ENCODE measurements around the gene GPA33. TPM values are rescaled to one million over a fixed set of nuclear protein-coding genes. Genes with fewer than 3 reads are reported as not detected.

GPA33 gene
- polyA plus RNA-seq, 1 of the 3 experiments (the other 2 are of a cell fraction): not detected

- no peak for DNase-seq
- no peaks in the 10 kb centered on the region for H3F3A ChIP-seq (replicated peaks; ENCODE audit: insufficient read depth)
- 80% methylated on average over 3 of the region's 3 CpGs for WGBS (ENCODE audit: low lambda C conversion rate)
- no peaks in the 10 kb centered on the region for H3K4me1 ChIP-seq (ENCODE audit: control insufficient read depth in 1 of 2, insufficient read depth in 2 of 2, low read depth in 1 of 2, low read length in 1 of 2)
- no peak overlapping the region for H3K4me2 ChIP-seq
- ChIA-PET POLR2A (no interaction called here), CTCF (interaction anchor here (1.0 kb wide), 1 partner anchor 18 kb away, joined by 3 read pairs; no protein-coding TSS in a partner anchor)
- H3K27me3 ChIP-seq (ENCODE audit: insufficient read depth): no peaks in the 10 kb centered on the region
- H3K4me3 ChIP-seq (ENCODE audit: low read depth in 2 of 2, low read length in 1 of 2): no peak overlapping the region
- no peak overlapping the region for H2AFZ ChIP-seq (ENCODE audit: low read depth)
- no peaks in the 10 kb centered on the region for H3K9me2 ChIP-seq
- H3K79me2 ChIP-seq (ENCODE audit: insufficient read depth): no peaks in the 10 kb centered on the region
- TF ChIP-seq RCOR1 (IDR thresholded peaks at IDR 0.05; ENCODE audit: low read length) (no peak), YY1 (IDR thresholded peaks at IDR 0.05; ENCODE audit: low read depth) (no peak), FOXJ3 (CRISPR knock-in tag; IDR thresholded peaks at IDR 0.05) (no peak), MEF2A (IDR thresholded peaks at IDR 0.05; ENCODE audit: borderline replicate concordance, low read depth) (no peak), RAD21 (IDR thresholded peaks at IDR 0.05; ENCODE audit: low read length) (no peak), RFX5 (IDR thresholded peaks at IDR 0.05; ENCODE audit: low read length) (no peak), SMC3 (IDR thresholded peaks at IDR 0.05; ENCODE audit: low read depth, low read length) (no peak), FOSL2 (IDR thresholded peaks at IDR 0.05; ENCODE audit: borderline replicate concordance, low read depth) (no peak), SIN3A (IDR thresholded peaks at IDR 0.05; ENCODE audit: borderline replicate concordance, low read depth, low read length) (no peak), MXI1 (IDR thresholded peaks at IDR 0.05; ENCODE audit: low read depth, low read length) (no peak), FOXM1 (IDR thresholded peaks at IDR 0.05; ENCODE audit: low read depth) (no peak), MAX (IDR thresholded peaks at IDR 0.05; ENCODE audit: low read depth) (no peak), ZBTB33 (IDR thresholded peaks at IDR 0.05; ENCODE audit: borderline replicate concordance, low read depth) (no peak), ELF1 (IDR thresholded peaks at IDR 0.05) (no peak), EP300 (IDR thresholded peaks at IDR 0.05; ENCODE audit: borderline replicate concordance in 1 of 2, low read depth in 1 of 2, low read length in 1 of 2) (no peak)
- no peak overlapping the region for H3K9ac ChIP-seq
- H3K27ac ChIP-seq (ENCODE audit: low read depth in 2 of 2, low read length in 1 of 2): no peak overlapping the region
- H3K36me3 ChIP-seq (replicated peaks in 1 of 2; ENCODE audit: control insufficient read depth in 1 of 2, insufficient read depth in 2 of 2, low read length in 1 of 2): no peaks in the 10 kb centered on the region
- H4K20me1 ChIP-seq (ENCODE audit: insufficient read depth): no peaks in the 10 kb centered on the region
- no peaks in the 10 kb centered on the region for H3K9me3 ChIP-seq
These were observed 20.4 kb upstream of the GPA33 start for GRCh38 chr1:167110586-167110985.

DNA sequence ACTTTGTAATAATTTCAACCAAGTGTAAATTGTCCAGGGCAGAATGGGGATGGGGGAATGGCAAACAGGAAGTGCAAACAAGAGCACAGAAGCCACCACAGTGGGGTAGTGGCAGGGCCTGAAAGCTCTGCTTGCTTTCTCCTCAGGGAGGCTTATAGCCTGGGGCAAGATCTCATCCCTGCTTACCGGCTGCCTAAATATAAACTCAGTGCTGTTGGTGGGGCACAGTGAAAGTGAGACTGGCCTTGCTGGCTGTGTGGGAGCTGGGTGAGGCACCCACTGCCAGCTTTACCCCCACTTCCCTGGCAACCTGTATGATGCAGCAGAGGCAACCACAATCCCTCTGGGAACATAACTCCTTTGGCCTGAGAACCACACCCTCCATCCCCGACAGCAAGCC lies 18.9 kb upstream of the GPA33 start:
- H3K4me1 ChIP-seq (ENCODE audit: control insufficient read depth in 1 of 2, insufficient read depth in 2 of 2, low read depth in 1 of 2, low read length in 1 of 2): no peaks in the 10 kb centered on the region
- H3K36me3 ChIP-seq (replicated peaks in 1 of 2; ENCODE audit: control insufficient read depth in 1 of 2, insufficient read depth in 2 of 2, low read length in 1 of 2): no peaks in the 10 kb centered on the region
- H3K27me3 ChIP-seq (ENCODE audit: insufficient read depth): no peaks in the 10 kb centered on the region
- H3K4me3 ChIP-seq (ENCODE audit: low read depth in 2 of 2, low read length in 1 of 2): no peak overlapping the region
- H3K9me2 ChIP-seq: no peaks in the 10 kb centered on the region
- 15% methylated on average over 2 of the region's 2 CpGs for WGBS (ENCODE audit: low lambda C conversion rate)
- no peaks in the 10 kb centered on the region for H3F3A ChIP-seq (replicated peaks; ENCODE audit: insufficient read depth)
- CTCF ChIA-PET: interaction anchor here (1.5 kb wide), 1 partner anchor 42 kb away, joined by 3 read pairs; no protein-coding TSS in a partner anchor
- no peaks in the 10 kb centered on the region for H3K79me2 ChIP-seq (ENCODE audit: insufficient read depth)
- TF ChIP-seq MXI1 (IDR thresholded peaks at IDR 0.05; ENCODE audit: low read depth, low read length) (no peak), FOXJ3 (CRISPR knock-in tag; IDR thresholded peaks at IDR 0.05) (no peak), USF1 (IDR thresholded peaks at IDR 0.05; ENCODE audit: borderline replicate concordance, low read depth) (no peak), POLR2AphosphoS5 (IDR thresholded peaks at IDR 0.05; ENCODE audit: low read depth, low read length) (no peak), RCOR1 (IDR thresholded peaks at IDR 0.05; ENCODE audit: low read length) (no peak), MAX (IDR thresholded peaks at IDR 0.05; ENCODE audit: low read depth) (no peak), GATA2 (CRISPR knock-in tag; IDR thresholded peaks at IDR 0.05) (no peak), CHD2 (IDR thresholded peaks at IDR 0.05; ENCODE audit: low read length, partially characterized antibody) (no peak), EP300 (IDR thresholded peaks at IDR 0.05; ENCODE audit: borderline replicate concordance in 1 of 2, low read depth in 1 of 2, low read length in 1 of 2) (no peak), YY1 (IDR thresholded peaks at IDR 0.05; ENCODE audit: low read depth) (no peak), RFX5 (IDR thresholded peaks at IDR 0.05; ENCODE audit: low read length) (no peak), SMC3 (IDR thresholded peaks at IDR 0.05; ENCODE audit: low read depth, low read length) (no peak), CTCF (IDR thresholded peaks at IDR 0.05) (no peak)
- TF ChIP-seq, protein P1, sequence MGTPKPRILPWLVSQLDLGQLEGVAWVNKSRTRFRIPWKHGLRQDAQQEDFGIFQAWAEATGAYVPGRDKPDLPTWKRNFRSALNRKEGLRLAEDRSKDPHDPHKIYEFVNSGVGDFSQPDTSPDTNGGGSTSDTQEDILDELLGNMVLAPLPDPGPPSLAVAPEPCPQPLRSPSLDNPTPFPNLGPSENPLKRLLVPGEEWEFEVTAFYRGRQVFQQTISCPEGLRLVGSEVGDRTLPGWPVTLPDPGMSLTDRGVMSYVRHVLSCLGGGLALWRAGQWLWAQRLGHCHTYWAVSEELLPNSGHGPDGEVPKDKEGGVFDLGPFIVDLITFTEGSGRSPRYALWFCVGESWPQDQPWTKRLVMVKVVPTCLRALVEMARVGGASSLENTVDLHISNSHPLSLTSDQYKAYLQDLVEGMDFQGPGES (IDR thresholded peaks at IDR 0.05; ENCODE audit: low read depth, low read length): no peak
- DNase-seq: no peak
- no peaks in the 10 kb centered on the region for H4K20me1 ChIP-seq (ENCODE audit: insufficient read depth)
- H3K27ac ChIP-seq (ENCODE audit: low read depth in 2 of 2, low read length in 1 of 2): no peak overlapping the region
- H3K4me2 ChIP-seq: no peak overlapping the region
- no peaks in the 10 kb centered on the region for H3K9me3 ChIP-seq
- no peak overlapping the region for H2AFZ ChIP-seq (ENCODE audit: low read depth)
- POLR2A ChIA-PET: no interaction called here
- H3K9ac ChIP-seq: no peak overlapping the region

Measured in SK-N-SH (cell line).